Measurements from ENCODE around the gene STN1. TPM values are rescaled to one million over a fixed set of nuclear protein-coding genes. Genes with fewer than 3 reads are reported as not detected.

Gene STN1
- total and polyA plus RNA-seq, 2 of the 8 experiments (the other 6 are each of a cell fraction or from before 2014, with no cell fraction given): 10.1 to 12.4 TPM

- TF ChIP-seq PHF8 (conservative IDR thresholded peaks at IDR 0.05; ENCODE audit: low read depth, low read length): 0 out of 2 replicates have a peak, but pooled peaks have one; percentile 29
- no peak for TF ChIP-seq SRF (IDR thresholded peaks at IDR 0.05; ENCODE audit: low read depth, low read length)
- no peak for TF ChIP-seq SP4 (IDR thresholded peaks at IDR 0.05; ENCODE audit: low read length)
- TF ChIP-seq ASH2L (IDR thresholded peaks at IDR 0.05; ENCODE audit: low read length): no peak
- TF ChIP-seq NANOG (IDR thresholded peaks at IDR 0.05; ENCODE audit: insufficient read depth, low read depth, low read length, poor library complexity, severe bottlenecking): no peak
- no peak for TF ChIP-seq RNF2 (IDR thresholded peaks at IDR 0.05; ENCODE audit: borderline replicate concordance, low read depth, low read length, missing control alignments, poor library complexity, severe bottlenecking)
- TF ChIP-seq MAFK (IDR thresholded peaks at IDR 0.05; ENCODE audit: low read depth, low read length): no peak
- 0 out of 4 replicates have a peak, but pooled peaks of 1 of the 2 experiments have one; percentile 42 for TF ChIP-seq SIN3A (conservative IDR thresholded peaks at IDR 0.05 in 1 of 2, IDR thresholded peaks at IDR 0.05 in 1 of 2; ENCODE audit: low read depth in 1 of 2, low read length in 2 of 2)
Observed at GRCh38 chr10:103967448-103968071, 49.6 kb upstream of the STN1 start (continued).

Measured in H1 (cell line).